A375 (cell line): ENCODE data around the gene LMOD1. TPM values are rescaled to one million over a fixed set of nuclear protein-coding genes. Genes with fewer than 3 reads are reported as not detected.

ENCODE experiments used
- small RNA-seq: library from RNA; depleted of rRNA; stranded (forward); fragments of <200 nt; gene quantifications from one replicate; pipeline ENCODE3, GENCODE V24; 2014
- total RNA-seq: library from RNA; depleted of rRNA; stranded (reverse); fragments of >200 nt; shearing (Covaris generic); gene quantifications from 2 replicates; pipeline ENCODE4 v1.2.3, GENCODE V29; 2014; rRNA removed

The LMOD1 gene
- 0.19 TPM in 1 of 2 replicates, not detected in the other for total RNA-seq

GRCh38 chr1:201946224-201946908 is at the start of gene LMOD1:
Gene LMOD1 (minus strand): TSS chr1:201946548. CDS start chr1:201946340, 208 bp downstream.

GRCh38 chr1:201982623-201983379 is 36.5 kb upstream of the LMOD1 start, which contains the start of gene RNPEP:
Gene RNPEP (plus strand): TSS chr1:201982648. CDS start chr1:201982667, 19 bp downstream.

GRCh38 chr1:201955009-201955728 is 8.8 kb upstream of the LMOD1 start, which contains the start of gene TIMM17A:
Gene TIMM17A (plus strand): TSS chr1:201955503. CDS start chr1:201955527, 24 bp downstream.

GRCh38 chr1:201888282-201889089 is 57.9 kb downstream of the LMOD1 start, which contains the start of gene SHISA4:
Gene SHISA4 (plus strand): TSS chr1:201888898. CDS start chr1:201888995, 97 bp downstream.

Small RNAs within 50 kb of the gene (small RNA-seq; reads per million reads assigned to genes)
- gene MIR6739 (not detected), gene RF00156 (0.17 reads per million)

Other genes starting within 250 kb of the LMOD1 start
- gene IPO9, start 117.4 kb downstream of the LMOD1 start, total RNA-seq = 47.7 and 50.6 TPM in 2 replicates
- 36.1 and 49.3 TPM in 2 replicates for gene SHISA4, start 57.6 kb downstream of the LMOD1 start, total RNA-seq
- gene TIMM17A, start 9.0 kb upstream of the LMOD1 start, total RNA-seq = 60.7 and 71.3 TPM in 2 replicates
- 91.6 and 98.5 TPM in 2 replicates for gene RNPEP, start 36.1 kb upstream of the LMOD1 start, total RNA-seq
- 1.1 and 1.7 TPM in 2 replicates for gene ELF3, start 64.0 kb upstream of the LMOD1 start, total RNA-seq
- gene GPR37L1, start 176.4 kb upstream of the LMOD1 start, total RNA-seq = not detected in 2 replicates
- gene ARL8A, start 198.2 kb upstream of the LMOD1 start, total RNA-seq = 20.6 and 28.1 TPM in 2 replicates
- not detected in 2 replicates for gene PTPN7, start 214.1 kb upstream of the LMOD1 start, total RNA-seq
- gene LGR6, start 247.3 kb upstream of the LMOD1 start, total RNA-seq = 0.23 TPM in 1 of 2 replicates, not detected in the other